Activated CD8-positive, alpha-beta T cell treated with anti-CD3 and anti-CD28 coated beads for 36 hours (primary cell): Measurements from ENCODE around the gene FBXW11. TPM values are rescaled to one million over a fixed set of nuclear protein-coding genes. Genes with fewer than 3 reads are reported as not detected.

Experiments used
- ATAC-seq: fragments of 200-7000 bp; cut with Tn5 transposase; one replicate; pipeline ENCODE4 v1.10.0; 2021; ENCODE audit warnings: mild to moderate bottlenecking, moderate library complexity
- CTCF ChIA-PET: fragments of 350-600 bp; sonication (Branson Sonifier 250); formaldehyde crosslinking; loops from one replicate; lab custom pipeline; 2021; ENCODE audit warnings: antibody characterized with exemption; lab: Charles Lee
- POLR2A ChIA-PET: fragments of 350-600 bp; sonication (Branson Sonifier 250); formaldehyde crosslinking; loops from one replicate; lab custom pipeline; 2021; ENCODE audit warnings: antibody characterized with exemption; lab: Charles Lee
- DNase-seq: peaks from one replicate; pipeline ENCODE4 v3.0.0-alpha.2; 2020
- H3K27ac Mint-ChIP-seq: one replicate; pipeline ENCODE4 v1.8.0; 2021; ENCODE audit warnings: mild to moderate bottlenecking, mixed read lengths
- H3K27me3 Mint-ChIP-seq: one replicate; pipeline ENCODE4 v1.8.0; 2021; ENCODE audit warnings: mixed read lengths
- H3K36me3 Mint-ChIP-seq: one replicate; pipeline ENCODE4 v1.8.0; 2021; ENCODE audit warnings: low read depth, mixed read lengths
- H3K4me1 Mint-ChIP-seq: one replicate; pipeline ENCODE4 v1.8.0; 2021; ENCODE audit warnings: low read depth, mixed read lengths
- H3K4me3 Mint-ChIP-seq: one replicate; pipeline ENCODE4 v1.8.0; 2021; ENCODE audit warnings: mild to moderate bottlenecking, moderate library complexity, mixed read lengths
- H3K9me3 Mint-ChIP-seq: one replicate; pipeline ENCODE4 v1.8.0; 2021; ENCODE audit warnings: mixed read lengths
- intact Hi-C: fragments of 100-400 bp; cut with micrococcal nuclease; formaldehyde crosslinking; loops from one replicate; pipeline ENCODE4 v1.10.0; 2022
- total RNA-seq, 2 experiments: library from RNA; stranded (reverse); gene quantifications; one replicate each; pipeline ENCODE4 v1.2.3, GENCODE V29; 2021
- TF ChIP-seq, protein P1 (sequence below): fragments of 200-600 bp; IDR thresholded peaks from one replicate; pipeline ENCODE4 v1.8.0; 2022; ENCODE audit warnings: antibody characterized with exemption, mild to moderate bottlenecking

The FBXW11 gene
- total RNA-seq, 2 experiments from 2014 or later, result 49.3 to 52.6 TPM

GRCh38 chr5:171963416-171963815 is 43.0 kb downstream of the FBXW11 start:
- TF ChIP-seq, protein P1, sequence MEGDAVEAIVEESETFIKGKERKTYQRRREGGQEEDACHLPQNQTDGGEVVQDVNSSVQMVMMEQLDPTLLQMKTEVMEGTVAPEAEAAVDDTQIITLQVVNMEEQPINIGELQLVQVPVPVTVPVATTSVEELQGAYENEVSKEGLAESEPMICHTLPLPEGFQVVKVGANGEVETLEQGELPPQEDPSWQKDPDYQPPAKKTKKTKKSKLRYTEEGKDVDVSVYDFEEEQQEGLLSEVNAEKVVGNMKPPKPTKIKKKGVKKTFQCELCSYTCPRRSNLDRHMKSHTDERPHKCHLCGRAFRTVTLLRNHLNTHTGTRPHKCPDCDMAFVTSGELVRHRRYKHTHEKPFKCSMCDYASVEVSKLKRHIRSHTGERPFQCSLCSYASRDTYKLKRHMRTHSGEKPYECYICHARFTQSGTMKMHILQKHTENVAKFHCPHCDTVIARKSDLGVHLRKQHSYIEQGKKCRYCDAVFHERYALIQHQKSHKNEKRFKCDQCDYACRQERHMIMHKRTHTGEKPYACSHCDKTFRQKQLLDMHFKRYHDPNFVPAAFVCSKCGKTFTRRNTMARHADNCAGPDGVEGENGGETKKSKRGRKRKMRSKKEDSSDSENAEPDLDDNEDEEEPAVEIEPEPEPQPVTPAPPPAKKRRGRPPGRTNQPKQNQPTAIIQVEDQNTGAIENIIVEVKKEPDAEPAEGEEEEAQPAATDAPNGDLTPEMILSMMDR, result no peak
- no peak overlapping the region for H3K4me3 Mint-ChIP-seq
- H3K4me1 Mint-ChIP-seq, result peaks cover 84% of the 10 kb centered on the region
- peaks cover 43% of the 10 kb centered on the region for H3K36me3 Mint-ChIP-seq
- no peak for DNase-seq
- H3K9me3 Mint-ChIP-seq, result peaks cover 1% of the 10 kb centered on the region
- ATAC-seq, result no peak
- intact Hi-C loops, result no loop called here
- peak overlapping the region; percentile 67 for H3K27ac Mint-ChIP-seq
- H3K27me3 Mint-ChIP-seq, result no peaks in the 10 kb centered on the region
- ChIA-PET POLR2A (interaction anchor here (1.3 to 10.2 kb wide), 3 partner anchors 14 to 43 kb away, joined by 3 to 115 read pairs (median 9); partner anchors contain the start of gene FBXW11), CTCF (interaction anchor here (0.9 to 1.7 kb wide), 3 partner anchors 11 to 20 kb away, joined by 3 to 8 read pairs (median 6); no protein-coding TSS in a partner anchor)

GRCh38 chr5:171961117-171961516 is 45.3 kb downstream of the FBXW11 start:
- Mint-ChIP-seq H3K36me3 (peaks cover 30% of the 10 kb centered on the region), H3K9me3 (peaks cover 1% of the 10 kb centered on the region), H3K4me3 (peak overlapping the region; percentile 47), H3K27ac (peak overlapping the region; percentile 86), H3K4me1 (peaks cover 90% of the 10 kb centered on the region), H3K27me3 (no peaks in the 10 kb centered on the region)
- POLR2A ChIA-PET, result interaction anchor here (0.6 to 10.2 kb wide), 11 partner anchors 17 to 573 kb away, joined by 3 to 115 read pairs (median 4); partner anchors contain the start of genes FBXW11 and NPM1
- intact Hi-C loops, result no loop called here
- peak; percentile 67 for ATAC-seq
- CTCF ChIA-PET, result interaction anchor here (0.7 to 3.0 kb wide), 5 partner anchors 17 to 355 kb away, joined by 3 to 11 read pairs (median 4); partner anchors contain the start of gene FBXW11
- DNase-seq, result peak; percentile 81
- TF ChIP-seq, protein P1, result no peak

- ChIA-PET CTCF (interaction anchor here (0.7 to 2.3 kb wide), 4 partner anchors 46 to 51 kb away, joined by 3 to 15 read pairs (median 8); no protein-coding TSS in a partner anchor), POLR2A (interaction anchor here (1.0 to 10.2 kb wide), 7 partner anchors 14 to 570 kb away, joined by 3 to 115 read pairs (median 4); partner anchors contain the start of genes FBXW11 and NPM1)
- no peaks in the 10 kb centered on the region for H3K27me3 Mint-ChIP-seq
- H3K9me3 Mint-ChIP-seq, result no peaks in the 10 kb centered on the region
- H3K4me3 Mint-ChIP-seq, result peak overlapping the region; percentile 63
- ATAC-seq (peak; percentile 78), DNase-seq (peak; percentile 90)
- TF ChIP-seq, protein P1, result no peak
- intact Hi-C loops, result loop anchor here (2.0 to 5.0 kb wide), 2 partner anchors 45 to 50 kb away; no protein-coding TSS in a partner anchor
- peaks cover 94% of the 10 kb centered on the region for H3K4me1 Mint-ChIP-seq
- peak overlapping the region; percentile 95 for H3K27ac Mint-ChIP-seq
- peaks cover 16% of the 10 kb centered on the region for H3K36me3 Mint-ChIP-seq
These were observed 48.7 kb downstream of the FBXW11 start for GRCh38 chr5:171957591-171958251.

GRCh38 chr5:171956887-171957495 is 49.4 kb downstream of the FBXW11 start:
- intact Hi-C loops, result loop anchor here (2.0 to 5.0 kb wide), 2 partner anchors 46 to 50 kb away; no protein-coding TSS in a partner anchor
- DNase-seq, result peak; percentile 19
- Mint-ChIP-seq H3K4me3 (peak overlapping the region; percentile 63), H3K4me1 (peaks cover 89% of the 10 kb centered on the region), H3K27me3 (no peaks in the 10 kb centered on the region), H3K36me3 (peaks cover 18% of the 10 kb centered on the region), H3K9me3 (no peaks in the 10 kb centered on the region), H3K27ac (peak overlapping the region; percentile 95)
- ChIA-PET CTCF (interaction anchor here (0.7 to 2.3 kb wide), 4 partner anchors 45 to 51 kb away, joined by 3 to 10 read pairs (median 4); no protein-coding TSS in a partner anchor), POLR2A (interaction anchor here (0.7 to 10.2 kb wide), 6 partner anchors 12 to 82 kb away, joined by 3 to 115 read pairs (median 4); partner anchors contain the start of gene FBXW11)
- ATAC-seq, result no peak
- TF ChIP-seq, protein P1, result no peak
